ENCODE measurements around the gene PSD.

Gene PSD

DNA sequence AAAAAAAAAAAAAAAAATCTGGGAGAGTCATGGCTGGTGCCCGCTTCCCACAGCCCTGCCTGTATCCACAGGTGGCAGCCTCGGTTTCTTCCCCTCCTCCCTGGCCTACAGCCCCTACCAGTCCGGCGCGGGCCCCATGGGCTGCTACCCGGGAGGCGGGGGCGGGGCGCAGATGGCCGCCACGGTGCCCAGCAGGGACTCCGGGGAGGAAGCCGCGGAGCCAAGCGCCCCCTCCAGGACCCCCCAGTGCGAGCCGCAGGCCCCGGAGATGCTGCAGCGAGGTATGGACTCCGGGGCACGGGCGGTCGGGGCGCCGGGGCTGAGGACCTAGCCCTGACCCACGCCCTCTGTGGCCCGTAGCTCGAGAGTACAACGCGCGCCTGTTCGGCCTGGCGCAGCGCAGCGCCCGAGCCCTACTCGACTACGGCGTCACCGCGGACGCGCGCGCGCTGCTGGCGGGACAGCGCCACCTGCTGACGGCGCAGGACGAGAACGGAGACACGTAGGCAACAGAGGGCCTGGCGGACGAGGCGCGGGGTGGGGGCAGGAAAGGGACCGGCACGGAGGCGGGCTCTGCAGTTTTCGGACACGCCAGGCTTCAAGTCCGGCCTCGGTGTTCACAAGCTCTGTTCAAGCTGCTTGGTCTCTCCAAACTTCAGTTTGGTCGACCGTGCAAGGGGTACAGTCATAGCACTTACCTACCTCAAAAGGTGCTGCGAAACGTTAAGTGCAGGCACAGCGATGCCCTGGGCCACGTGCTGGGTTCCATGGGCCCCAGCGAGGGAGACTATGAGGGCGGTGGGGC is 19.2 kb downstream of the PSD start (continued):
- TF ChIP-seq, protein P1, sequence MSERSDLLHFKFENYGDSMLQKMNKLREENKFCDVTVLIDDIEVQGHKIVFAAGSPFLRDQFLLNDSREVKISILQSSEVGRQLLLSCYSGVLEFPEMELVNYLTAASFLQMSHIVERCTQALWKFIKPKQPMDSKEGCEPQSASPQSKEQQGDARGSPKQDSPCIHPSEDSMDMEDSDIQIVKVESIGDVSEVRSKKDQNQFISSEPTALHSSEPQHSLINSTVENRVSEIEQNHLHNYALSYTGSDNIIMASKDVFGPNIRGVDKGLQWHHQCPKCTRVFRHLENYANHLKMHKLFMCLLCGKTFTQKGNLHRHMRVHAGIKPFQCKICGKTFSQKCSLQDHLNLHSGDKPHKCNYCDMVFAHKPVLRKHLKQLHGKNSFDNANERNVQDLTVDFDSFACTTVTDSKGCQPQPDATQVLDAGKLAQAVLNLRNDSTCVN (tag by site-specific recombination; optimal IDR thresholded peaks at IDR 0.05) = peak; percentile 100
- TF ChIP-seq, protein P2, sequence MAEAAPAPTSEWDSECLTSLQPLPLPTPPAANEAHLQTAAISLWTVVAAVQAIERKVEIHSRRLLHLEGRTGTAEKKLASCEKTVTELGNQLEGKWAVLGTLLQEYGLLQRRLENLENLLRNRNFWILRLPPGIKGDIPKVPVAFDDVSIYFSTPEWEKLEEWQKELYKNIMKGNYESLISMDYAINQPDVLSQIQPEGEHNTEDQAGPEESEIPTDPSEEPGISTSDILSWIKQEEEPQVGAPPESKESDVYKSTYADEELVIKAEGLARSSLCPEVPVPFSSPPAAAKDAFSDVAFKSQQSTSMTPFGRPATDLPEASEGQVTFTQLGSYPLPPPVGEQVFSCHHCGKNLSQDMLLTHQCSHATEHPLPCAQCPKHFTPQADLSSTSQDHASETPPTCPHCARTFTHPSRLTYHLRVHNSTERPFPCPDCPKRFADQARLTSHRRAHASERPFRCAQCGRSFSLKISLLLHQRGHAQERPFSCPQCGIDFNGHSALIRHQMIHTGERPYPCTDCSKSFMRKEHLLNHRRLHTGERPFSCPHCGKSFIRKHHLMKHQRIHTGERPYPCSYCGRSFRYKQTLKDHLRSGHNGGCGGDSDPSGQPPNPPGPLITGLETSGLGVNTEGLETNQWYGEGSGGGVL (tag by site-specific recombination; IDR thresholded peaks at IDR 0.05) = peak; percentile 86
- TF ChIP-seq, protein P3, sequence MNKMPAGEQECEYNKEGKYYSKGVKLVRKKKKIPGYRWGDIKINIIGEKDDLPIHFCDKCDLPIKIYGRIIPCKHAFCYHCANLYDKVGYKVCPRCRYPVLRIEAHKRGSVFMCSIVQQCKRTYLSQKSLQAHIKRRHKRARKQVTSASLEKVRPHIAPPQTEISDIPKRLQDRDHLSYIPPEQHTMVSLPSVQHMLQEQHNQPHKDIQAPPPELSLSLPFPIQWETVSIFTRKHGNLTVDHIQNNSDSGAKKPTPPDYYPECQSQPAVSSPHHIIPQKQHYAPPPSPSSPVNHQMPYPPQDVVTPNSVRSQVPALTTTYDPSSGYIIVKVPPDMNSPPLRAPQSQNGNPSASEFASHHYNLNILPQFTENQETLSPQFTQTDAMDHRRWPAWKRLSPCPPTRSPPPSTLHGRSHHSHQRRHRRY (tag by site-specific recombination; IDR thresholded peaks at IDR 0.05) = no peak
- TF ChIP-seq ZNF621 (tag by site-specific recombination; IDR thresholded peaks at IDR 0.05) = no peak
- TF ChIP-seq ZNF560 (tag by site-specific recombination; IDR thresholded peaks at IDR 0.05; ENCODE audit: borderline replicate concordance) = no peak
- peak; percentile 97 for TF ChIP-seq ZEB2 (tag by site-specific recombination; IDR thresholded peaks at IDR 0.05)
- TF ChIP-seq ZNF664 (tag by site-specific recombination; IDR thresholded peaks at IDR 0.05) = no peak
- TF ChIP-seq ZNF175 (tag by site-specific recombination; IDR thresholded peaks at IDR 0.05) = no peak
- no peak for TF ChIP-seq ZSCAN16 (tag by site-specific recombination; IDR thresholded peaks at IDR 0.05)
- TF ChIP-seq ZNF112 (tag by site-specific recombination; IDR thresholded peaks at IDR 0.05) = no peak
- peak; percentile 53 for TF ChIP-seq ZNF654 (tag by site-specific recombination; IDR thresholded peaks at IDR 0.05; ENCODE audit: low read depth)
- TF ChIP-seq, protein P4, sequence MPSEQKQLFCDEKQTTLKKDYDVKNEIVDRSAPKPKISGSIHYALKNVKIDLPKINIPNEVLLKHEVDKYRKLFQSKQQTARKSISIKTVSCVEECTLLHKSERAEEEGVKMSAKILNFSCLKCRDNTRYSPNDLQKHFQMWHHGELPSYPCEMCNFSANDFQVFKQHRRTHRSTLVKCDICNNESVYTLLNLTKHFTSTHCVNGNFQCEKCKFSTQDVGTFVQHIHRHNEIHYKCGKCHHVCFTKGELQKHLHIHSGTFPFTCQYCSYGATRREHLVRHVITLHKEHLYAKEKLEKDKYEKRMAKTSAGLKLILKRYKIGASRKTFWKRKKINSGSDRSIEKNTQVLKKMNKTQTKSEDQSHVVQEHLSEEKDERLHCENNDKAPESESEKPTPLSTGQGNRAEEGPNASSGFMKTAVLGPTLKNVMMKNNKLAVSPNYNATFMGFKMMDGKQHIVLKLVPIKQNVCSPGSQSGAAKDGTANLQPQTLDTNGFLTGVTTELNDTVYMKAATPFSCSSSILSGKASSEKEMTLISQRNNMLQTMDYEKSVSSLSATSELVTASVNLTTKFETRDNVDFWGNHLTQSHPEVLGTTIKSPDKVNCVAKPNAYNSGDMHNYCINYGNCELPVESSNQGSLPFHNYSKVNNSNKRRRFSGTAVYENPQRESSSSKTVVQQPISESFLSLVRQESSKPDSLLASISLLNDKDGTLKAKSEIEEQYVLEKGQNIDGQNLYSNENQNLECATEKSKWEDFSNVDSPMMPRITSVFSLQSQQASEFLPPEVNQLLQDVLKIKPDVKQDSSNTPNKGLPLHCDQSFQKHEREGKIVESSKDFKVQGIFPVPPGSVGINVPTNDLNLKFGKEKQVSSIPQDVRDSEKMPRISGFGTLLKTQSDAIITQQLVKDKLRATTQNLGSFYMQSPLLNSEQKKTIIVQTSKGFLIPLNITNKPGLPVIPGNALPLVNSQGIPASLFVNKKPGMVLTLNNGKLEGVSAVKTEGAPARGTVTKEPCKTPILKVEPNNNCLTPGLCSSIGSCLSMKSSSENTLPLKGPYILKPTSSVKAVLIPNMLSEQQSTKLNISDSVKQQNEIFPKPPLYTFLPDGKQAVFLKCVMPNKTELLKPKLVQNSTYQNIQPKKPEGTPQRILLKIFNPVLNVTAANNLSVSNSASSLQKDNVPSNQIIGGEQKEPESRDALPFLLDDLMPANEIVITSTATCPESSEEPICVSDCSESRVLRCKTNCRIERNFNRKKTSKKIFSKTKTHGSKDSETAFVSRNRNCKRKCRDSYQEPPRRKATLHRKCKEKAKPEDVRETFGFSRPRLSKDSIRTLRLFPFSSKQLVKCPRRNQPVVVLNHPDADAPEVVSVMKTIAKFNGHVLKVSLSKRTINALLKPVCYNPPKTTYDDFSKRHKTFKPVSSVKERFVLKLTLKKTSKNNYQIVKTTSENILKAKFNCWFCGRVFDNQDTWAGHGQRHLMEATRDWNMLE (tag by site-specific recombination; conservative IDR thresholded peaks at IDR 0.05; ENCODE audit: low read depth) = no peak
- no peak for TF ChIP-seq MYNN (tag by site-specific recombination; IDR thresholded peaks at IDR 0.05; ENCODE audit: borderline replicate concordance)
- peak; percentile 75 for TF ChIP-seq ZNF76 (tag by site-specific recombination; IDR thresholded peaks at IDR 0.05; ENCODE audit: borderline replicate concordance, low read depth)
- peak; percentile 92; the same call in 1 of the 2 replicates for TF ChIP-seq KLF8 (tag by site-specific recombination; IDR thresholded peaks at IDR 0.05)
- TF ChIP-seq ZNF792 (tag by site-specific recombination; IDR thresholded peaks at IDR 0.05) = peak; percentile 17; the same call in 1 of the 2 replicates
- TF ChIP-seq ZNF843 (tag by site-specific recombination; IDR thresholded peaks at IDR 0.05) = peak; percentile 74
- peak; percentile 67; the same call in 1 of the 2 replicates for TF ChIP-seq BCL11A (tag by site-specific recombination; IDR thresholded peaks at IDR 0.05; ENCODE audit: low read depth)
- peak; percentile 94 for TF ChIP-seq ZNF629 (tag by site-specific recombination; IDR thresholded peaks at IDR 0.05)
- TF ChIP-seq, protein P5, sequence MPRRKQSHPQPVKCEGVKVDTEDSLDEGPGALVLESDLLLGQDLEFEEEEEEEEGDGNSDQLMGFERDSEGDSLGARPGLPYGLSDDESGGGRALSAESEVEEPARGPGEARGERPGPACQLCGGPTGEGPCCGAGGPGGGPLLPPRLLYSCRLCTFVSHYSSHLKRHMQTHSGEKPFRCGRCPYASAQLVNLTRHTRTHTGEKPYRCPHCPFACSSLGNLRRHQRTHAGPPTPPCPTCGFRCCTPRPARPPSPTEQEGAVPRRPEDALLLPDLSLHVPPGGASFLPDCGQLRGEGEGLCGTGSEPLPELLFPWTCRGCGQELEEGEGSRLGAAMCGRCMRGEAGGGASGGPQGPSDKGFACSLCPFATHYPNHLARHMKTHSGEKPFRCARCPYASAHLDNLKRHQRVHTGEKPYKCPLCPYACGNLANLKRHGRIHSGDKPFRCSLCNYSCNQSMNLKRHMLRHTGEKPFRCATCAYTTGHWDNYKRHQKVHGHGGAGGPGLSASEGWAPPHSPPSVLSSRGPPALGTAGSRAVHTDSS (tag by site-specific recombination; IDR thresholded peaks at IDR 0.05) = no peak
- peak; percentile 89 for TF ChIP-seq ZXDB (tag by site-specific recombination; IDR thresholded peaks at IDR 0.05)
- TF ChIP-seq, protein P6, sequence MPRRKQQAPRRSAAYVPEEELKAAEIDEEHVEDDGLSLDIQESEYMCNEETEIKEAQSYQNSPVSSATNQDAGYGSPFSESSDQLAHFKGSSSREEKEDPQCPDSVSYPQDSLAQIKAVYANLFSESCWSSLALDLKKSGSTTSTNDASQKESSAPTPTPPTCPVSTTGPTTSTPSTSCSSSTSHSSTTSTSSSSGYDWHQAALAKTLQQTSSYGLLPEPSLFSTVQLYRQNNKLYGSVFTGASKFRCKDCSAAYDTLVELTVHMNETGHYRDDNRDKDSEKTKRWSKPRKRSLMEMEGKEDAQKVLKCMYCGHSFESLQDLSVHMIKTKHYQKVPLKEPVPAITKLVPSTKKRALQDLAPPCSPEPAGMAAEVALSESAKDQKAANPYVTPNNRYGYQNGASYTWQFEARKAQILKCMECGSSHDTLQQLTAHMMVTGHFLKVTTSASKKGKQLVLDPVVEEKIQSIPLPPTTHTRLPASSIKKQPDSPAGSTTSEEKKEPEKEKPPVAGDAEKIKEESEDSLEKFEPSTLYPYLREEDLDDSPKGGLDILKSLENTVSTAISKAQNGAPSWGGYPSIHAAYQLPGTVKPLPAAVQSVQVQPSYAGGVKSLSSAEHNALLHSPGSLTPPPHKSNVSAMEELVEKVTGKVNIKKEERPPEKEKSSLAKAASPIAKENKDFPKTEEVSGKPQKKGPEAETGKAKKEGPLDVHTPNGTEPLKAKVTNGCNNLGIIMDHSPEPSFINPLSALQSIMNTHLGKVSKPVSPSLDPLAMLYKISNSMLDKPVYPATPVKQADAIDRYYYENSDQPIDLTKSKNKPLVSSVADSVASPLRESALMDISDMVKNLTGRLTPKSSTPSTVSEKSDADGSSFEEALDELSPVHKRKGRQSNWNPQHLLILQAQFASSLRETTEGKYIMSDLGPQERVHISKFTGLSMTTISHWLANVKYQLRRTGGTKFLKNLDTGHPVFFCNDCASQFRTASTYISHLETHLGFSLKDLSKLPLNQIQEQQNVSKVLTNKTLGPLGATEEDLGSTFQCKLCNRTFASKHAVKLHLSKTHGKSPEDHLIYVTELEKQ (tag by site-specific recombination; IDR thresholded peaks at IDR 0.05; ENCODE audit: borderline replicate concordance) = peak; percentile 60; the same call in 1 of the 2 replicates
- TF ChIP-seq ZNF404 (tag by site-specific recombination; IDR thresholded peaks at IDR 0.05) = no peak
- peak; percentile 82 for TF ChIP-seq ZNF610 (tag by site-specific recombination; IDR thresholded peaks at IDR 0.05; ENCODE audit: borderline replicate concordance)
- TF ChIP-seq ZNF10 (tag by site-specific recombination; IDR thresholded peaks at IDR 0.05) = 0 out of 2 replicates have a peak, but pooled peaks have one; percentile 24

All from HEK293 (cell line).